H1 (cell line): ENCODE data around the gene LEMD2. TPM values are rescaled to one million over a fixed set of nuclear protein-coding genes. Genes with fewer than 3 reads are reported as not detected.

ENCODE experiments used
- RFX5 ChIP-seq: IDR thresholded peaks from 2 replicates; pipeline ENCODE4 v1.6.1; 2011; ENCODE audit warnings: low read depth, low read length, improper control_type of control experiment, borderline replicate concordance
- polyA plus RNA-seq, 7 experiments: library from polyadenylated mRNA; depleted of rRNA in 3 of 7; stranded (reverse) in 5 of 7; unstranded in 2 of 7; fragments of >200 nt in 5 of 7; fragments of 200-250 nt in 2 of 7; gene quantifications; 1 replicate in 5 of 7; 2 replicates in 1 of 7; 4 replicates in 1 of 7; pipeline versions ENCODE4 v1.2.1 to v1.2.3, GENCODE V29; 2011 to 2013; ENCODE audit warnings: missing spikeins in 2 of 7, mixed read lengths in 2 of 7
- total RNA-seq: library from RNA; stranded (reverse); fragmentation: NEBNext Ultra II Directional; extraction: Animal tissue kit (Norgen Biotek cat#: 25700); gene quantifications from 2 replicates; pipeline ENCODE4 v1.2.1, GENCODE V29; 2021
- TF ChIP-seq, protein P1 (sequence below), 3 experiments: IDR thresholded peaks; 1 replicate in 2 of 3; 2 replicates in 1 of 3; pipeline versions ENCODE4 v1.5.1 to v1.6.1; 2011; ENCODE audit warnings: low read length in 3 of 3, mild to moderate bottlenecking in 3 of 3, inconsistent platforms in 2 of 3, low read depth in 1 of 3, moderate library complexity in 1 of 3; ENCODE audit not compliant: insufficient read depth in 1 of 3; ENCODE audit errors: control extremely low read depth in 1 of 3

LEMD2 gene
- total and polyA plus RNA-seq, 2 of the 8 experiments (the other 6 are each of a cell fraction or from before 2014, with no cell fraction given): 32.7 to 57.3 TPM

DNA sequence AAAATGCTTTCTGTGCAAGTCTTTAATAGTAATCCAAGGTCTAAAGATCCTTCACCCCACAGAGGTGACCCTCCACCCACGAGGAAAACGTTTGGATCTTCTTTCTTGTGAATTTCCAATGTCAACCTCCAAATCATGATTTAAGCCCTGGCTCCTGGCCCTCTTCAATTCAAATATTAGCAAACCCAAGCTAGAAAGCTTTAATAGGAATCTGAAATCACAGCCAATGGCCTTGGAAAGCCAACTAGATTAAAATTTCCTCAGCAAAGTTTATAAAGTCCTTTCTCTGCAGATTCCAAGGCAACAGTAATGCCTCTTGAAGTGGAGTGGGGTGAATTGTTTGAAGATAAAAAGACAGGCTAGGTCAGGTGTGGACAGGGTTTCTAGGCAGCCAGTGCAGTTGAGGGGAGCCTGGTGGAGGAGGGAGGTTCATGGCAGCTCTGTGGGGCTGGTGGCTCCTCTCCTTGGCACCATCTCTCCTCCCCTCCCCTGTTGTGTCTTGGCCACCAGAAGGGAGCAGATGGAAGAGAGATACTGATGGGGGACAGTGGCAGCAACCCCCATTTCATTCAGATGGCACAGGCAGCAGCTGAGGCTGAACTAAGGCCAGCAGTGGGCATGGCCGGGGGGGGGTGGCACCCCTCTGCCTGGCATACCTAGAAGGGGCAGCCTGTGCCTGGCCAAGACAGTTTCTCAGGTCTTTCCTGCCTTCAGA, 65.4 kb downstream of the LEMD2 start (continued):
- TF ChIP-seq, protein P1, sequence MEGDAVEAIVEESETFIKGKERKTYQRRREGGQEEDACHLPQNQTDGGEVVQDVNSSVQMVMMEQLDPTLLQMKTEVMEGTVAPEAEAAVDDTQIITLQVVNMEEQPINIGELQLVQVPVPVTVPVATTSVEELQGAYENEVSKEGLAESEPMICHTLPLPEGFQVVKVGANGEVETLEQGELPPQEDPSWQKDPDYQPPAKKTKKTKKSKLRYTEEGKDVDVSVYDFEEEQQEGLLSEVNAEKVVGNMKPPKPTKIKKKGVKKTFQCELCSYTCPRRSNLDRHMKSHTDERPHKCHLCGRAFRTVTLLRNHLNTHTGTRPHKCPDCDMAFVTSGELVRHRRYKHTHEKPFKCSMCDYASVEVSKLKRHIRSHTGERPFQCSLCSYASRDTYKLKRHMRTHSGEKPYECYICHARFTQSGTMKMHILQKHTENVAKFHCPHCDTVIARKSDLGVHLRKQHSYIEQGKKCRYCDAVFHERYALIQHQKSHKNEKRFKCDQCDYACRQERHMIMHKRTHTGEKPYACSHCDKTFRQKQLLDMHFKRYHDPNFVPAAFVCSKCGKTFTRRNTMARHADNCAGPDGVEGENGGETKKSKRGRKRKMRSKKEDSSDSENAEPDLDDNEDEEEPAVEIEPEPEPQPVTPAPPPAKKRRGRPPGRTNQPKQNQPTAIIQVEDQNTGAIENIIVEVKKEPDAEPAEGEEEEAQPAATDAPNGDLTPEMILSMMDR (IDR thresholded peaks at IDR 0.05; ENCODE audit: control extremely low read depth in 1 of 3, insufficient read depth in 1 of 3, low read depth in 1 of 3, low read length in 3 of 3): no peak
- TF ChIP-seq RFX5: no peak
